Activated gamma-delta T cell (primary cell): Measurements from ENCODE around the gene CXCL13.
"Not testable (repeated sequence)": the region's sequence is repeated elsewhere in the genome, so short reads cannot be mapped to it uniquely, and the experiment has no call there.

Source experiments
- DNase-seq: peaks from one replicate; lab custom pipeline; 2025; lab: John Stamatoyannopoulos, UW

Gene CXCL13

DNA sequence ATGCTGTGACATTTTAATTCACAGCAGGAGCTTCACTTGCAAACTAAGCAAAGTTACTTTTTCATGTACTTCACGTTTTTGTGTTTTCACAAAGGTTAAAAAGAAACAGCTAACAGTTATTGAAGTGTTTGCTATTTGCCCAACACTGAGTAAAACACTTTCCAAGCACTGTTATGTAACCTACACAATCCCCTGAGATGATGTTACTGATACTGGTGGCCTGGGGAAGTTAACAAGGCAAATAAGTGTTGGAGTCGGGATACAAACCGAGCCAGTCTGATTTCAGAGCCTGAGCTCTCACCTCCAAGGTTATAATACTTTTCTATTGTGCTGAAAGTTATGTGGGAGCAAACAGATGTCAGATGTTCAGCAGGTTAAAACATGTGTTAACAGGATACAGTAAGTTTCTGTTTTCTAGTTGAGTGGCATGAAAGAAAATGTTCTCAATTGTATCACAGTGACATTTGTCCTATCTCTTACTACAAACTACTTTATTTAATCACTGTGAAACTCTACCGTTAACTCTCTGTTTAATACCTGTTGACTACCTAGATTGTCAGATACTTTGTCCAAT is 3.9 kb upstream of the CXCL13 start:
- no peak for DNase-seq

DNA sequence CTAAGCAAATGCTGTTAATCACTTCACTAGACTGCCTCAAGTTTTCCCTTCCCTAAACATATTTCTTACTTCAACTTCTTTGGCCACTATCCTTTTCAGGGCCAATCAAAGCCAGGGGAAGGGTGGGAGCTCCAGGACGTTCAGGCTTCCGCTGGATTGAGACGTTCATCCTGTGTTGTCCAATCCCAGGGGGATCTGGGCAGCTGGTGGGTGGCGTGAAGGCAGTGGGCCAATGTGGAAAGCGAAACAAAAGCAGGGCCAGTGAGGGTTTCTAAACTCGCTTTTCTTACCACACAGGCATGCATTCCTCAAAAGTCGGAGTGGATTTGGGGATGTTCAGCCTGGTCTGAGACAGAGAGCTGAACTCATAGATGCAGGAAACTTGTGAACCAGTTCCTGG is 7.6 kb downstream of the CXCL13 start:
- DNase-seq: no peak

DNA sequence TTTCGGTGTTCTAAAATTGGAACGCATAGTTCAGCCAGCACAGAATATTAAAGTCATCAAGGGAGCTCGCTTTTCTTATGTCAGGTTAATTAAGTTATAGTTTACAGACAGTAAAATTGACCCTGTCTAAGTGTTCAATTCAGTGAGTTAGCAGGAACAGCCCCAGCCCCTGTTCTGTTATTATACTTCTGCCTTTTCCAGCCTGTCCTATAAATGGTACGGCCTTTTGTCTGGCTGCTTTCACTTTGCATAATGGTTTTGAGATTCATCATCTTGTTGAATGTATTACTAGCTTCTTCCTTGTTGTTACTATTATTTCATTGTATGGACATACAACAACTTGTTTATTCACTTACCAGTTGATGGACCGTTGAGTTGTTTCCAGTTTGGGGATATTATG is 9.5 kb downstream of the CXCL13 start:
- no peak for DNase-seq

DNA sequence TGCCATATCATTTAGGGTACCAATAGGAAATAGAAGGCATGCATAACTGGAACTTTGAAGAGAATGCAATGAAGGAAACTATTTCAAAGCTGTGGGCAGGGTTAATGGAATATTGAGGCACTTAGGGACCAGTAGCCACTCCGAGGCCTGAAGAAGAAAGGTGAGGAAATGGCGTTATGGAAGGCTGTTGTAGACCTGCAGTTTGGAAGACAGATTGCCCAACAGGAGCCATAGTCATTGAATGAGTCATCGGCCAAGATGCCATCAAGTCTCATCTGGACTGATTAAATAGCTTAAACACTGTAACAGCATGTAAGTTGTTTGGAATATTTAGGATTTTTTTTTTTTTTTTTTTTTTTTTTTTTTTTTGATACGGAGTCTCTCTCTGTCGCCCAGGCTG is 11.6 kb downstream of the CXCL13 start:
- no peak for DNase-seq

DNA sequence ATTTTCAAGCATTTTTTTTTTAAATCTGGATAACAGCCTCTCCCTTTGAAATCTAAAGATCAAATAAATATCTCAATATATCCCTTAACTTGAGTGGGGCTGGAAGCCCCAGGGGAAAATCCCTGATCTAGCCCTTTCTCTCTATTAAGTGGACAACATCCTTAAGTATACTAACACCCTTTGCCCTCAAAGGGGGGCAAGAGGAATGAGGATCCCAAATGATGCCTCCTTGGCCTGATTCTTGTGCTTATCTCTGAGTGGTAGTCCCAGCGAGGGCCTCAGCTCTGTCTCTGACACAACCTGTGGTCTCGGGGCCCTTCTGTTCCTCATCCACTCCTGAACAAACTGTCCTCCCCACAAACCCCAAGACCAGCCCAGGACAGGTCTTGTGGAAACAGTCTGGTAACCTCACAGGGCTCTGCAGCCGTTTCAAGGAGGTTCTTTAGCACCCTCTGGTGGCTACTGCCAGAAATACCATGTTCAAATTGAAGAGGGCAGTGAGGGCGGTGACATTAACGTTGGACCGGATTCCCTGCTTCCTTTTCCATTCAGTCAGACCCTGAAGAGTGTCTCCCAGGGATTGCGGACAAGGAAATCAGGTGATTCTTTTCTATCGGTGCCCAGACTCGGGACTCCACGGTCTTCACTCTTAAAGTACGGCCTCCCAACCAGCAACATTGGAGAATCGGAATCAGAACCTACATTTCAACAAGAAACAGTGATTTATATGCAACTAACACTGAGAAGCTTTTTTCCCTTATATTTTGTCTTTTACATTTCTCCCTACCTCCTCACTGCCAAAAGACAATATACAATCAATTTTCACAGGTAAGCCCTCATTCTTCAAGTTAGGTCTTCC is 13.0 kb downstream of the CXCL13 start:
- DNase-seq: no peak

DNA sequence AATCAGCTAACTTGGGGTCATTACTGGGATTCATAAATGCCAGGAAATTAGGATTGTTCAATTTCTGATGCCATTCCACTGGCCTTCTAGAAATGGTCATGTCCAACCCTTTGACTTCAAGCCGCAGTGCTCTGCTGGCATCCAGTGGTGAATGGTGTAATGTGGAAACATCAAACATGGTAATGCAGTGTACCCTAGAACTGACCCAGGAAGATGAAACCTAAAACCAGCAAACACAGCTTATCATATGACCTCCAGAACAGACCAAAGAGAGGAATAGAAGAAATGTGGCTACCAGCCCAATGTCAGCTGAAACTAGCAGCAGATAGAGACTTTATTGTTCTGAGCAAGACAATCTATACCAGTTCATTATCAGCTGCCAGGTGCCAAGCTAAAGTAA is 13.8 kb downstream of the CXCL13 start:
- DNase-seq: no peak

DNA sequence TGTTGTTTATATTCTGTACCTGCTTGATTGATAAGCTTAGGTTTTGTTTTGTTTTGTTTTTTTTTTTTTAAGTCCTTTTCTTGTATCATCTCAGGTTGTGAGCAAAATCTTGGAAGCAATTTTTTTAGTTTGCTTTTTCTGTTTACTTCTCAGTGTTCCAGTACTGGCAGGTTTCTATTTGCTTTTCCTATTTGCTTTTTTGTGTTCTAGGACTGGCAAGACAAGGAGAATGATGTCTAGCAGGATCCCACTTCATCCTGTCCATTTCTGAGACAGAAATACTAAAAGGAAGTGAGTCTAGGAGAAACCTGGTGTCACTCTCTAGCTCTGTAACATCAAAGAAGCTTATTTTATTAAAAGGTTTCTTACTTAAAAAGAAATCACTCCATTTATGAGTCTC is 15.6 kb downstream of the CXCL13 start:
- no peak for DNase-seq

DNA sequence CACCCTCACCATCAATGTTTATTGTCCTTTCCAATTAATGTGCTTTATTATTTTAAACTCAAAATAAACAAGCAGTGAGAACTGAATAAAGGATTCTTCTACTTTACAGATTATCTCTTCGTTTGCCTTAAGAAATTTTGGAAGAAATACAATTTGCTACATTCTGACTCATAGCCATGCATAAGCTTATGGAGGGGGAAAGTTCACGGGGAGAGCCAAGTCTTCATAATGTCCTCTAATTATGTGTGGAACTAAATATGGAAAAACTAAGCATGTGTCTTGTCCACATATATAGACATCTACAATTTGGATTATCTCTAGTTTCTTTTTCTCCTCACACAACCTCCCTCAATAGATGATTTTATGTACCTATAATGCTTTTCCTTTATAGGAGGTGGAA is 17.5 kb downstream of the CXCL13 start:
- no peak for DNase-seq

DNA sequence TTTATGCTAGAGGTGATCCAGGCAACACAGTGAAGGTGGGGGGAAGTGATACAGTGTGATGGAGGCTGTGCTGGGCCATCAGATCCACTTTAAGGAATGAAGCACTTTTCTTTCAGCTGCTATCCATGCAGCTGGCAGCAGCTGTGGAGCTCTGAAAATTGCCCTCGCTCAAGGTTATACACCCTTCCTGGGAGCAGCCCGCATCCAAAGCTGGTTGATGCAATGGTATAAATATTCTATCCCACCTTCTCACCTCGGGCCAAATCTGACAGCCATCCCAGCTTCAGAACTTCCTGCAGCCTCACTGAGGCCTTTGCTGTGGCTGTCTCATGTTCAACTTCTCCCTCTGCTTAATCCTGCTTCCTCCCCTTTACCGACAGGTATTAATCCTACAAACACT is 18.6 kb downstream of the CXCL13 start:
- no peak for DNase-seq

DNA sequence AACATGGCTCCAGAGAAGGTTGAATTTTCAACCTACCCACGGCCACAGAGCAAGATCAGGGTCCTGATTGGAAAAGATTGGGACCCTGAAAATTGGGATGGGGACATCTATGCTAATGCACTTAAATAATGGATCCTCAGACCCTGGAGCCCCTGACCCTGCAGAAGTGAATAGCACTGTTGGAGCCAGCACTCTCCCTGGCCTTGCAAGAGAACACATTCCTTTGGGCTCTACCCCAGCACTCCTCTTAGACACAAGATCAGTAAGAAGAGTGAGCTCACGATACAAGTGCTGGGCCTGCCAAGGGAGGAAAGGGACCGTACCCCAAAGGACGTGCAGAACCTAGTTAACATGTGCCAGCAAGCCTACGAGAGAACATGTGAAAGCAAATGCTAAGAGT is 19.9 kb downstream of the CXCL13 start:
- DNase-seq: no peak

DNA sequence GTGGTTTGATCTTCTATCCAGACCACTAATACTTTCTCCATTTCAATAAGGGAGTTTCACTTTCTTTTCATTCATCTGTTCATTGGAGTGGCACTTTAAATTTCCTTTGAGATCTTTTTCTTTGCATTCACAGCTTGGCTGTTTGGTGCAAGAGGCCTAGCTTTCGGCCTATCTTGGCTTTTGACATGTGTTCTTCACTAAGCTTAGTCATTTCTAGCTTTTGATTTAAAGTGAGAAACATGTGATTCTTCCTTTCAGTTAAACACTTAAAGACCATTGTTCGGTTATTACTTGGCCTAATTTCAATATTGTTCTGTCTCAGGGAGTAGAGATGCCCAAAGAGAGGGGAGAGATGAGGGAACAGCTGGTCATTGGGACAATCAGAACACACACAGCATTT is 24.3 kb downstream of the CXCL13 start:
- DNase-seq: no peak

DNA sequence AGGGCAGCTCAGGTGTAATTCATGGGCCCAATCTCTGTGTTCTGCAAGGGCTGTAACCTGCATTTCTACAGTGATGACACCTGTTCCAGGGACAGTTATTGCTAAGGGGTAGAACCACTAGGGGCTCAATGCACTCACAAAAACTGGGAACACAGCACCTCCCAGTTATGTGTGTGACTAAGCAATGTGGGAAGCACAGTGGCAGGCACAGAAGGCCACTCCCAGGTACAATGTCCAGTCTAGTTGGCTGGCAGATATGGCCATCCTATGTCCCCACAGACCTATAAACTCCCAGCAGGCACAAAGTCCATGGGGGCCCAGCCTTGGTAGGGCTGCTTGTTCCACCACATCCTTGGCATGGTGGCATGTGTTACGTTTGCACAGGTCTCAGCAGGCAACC is 25.7 kb downstream of the CXCL13 start:
- DNase-seq: no peak

DNA sequence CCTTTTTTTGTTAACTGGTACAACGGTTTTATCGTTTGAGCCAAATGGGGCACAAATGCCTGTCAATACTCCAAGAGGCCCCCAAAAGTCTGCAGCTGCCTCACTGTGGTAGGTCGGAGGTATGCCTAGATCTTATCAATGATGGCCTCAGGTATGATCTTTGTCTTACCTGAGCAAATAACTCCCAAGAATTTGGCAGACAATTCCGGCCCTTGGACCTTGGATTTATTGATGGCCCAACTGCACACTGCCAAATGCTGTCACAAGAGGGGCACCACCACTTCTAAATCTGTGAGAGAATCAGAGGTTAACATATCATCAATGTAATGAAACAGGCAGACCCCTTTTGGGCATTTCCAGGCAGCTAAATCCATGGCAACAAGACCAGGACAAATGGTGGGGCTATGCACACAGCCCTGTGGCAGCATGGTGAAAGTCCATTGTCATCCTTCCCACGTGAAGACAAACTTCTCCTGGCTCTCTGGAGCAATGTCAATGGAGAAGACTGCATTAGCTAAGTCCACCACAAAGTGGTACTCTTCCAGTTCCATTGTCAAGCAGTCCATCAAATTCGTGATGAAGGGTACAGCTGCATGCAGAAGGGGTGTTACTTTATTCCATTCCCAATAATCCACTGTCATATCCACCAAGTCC is 28.6 kb downstream of the CXCL13 start:
- DNase-seq: no peak

DNA sequence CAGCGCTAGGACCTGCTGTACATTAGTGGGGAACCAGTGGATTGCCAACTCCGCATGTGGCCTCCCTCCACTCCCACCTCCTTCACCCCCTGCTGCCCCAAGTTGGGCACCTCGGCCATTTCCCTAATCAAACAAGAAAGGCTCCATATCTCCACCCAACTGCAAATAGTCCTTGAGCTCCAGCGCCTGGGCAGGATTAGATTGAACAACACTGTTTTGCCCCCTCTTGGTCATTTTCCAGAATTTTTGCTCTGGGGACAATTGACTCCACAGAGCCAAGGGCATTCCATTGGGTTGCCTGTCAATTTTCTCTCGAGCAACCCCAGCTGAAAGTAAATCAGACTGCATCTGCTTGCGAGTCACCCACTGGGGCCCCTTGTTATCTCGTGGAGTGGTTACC is 29.6 kb downstream of the CXCL13 start:
- no peak for DNase-seq

DNA sequence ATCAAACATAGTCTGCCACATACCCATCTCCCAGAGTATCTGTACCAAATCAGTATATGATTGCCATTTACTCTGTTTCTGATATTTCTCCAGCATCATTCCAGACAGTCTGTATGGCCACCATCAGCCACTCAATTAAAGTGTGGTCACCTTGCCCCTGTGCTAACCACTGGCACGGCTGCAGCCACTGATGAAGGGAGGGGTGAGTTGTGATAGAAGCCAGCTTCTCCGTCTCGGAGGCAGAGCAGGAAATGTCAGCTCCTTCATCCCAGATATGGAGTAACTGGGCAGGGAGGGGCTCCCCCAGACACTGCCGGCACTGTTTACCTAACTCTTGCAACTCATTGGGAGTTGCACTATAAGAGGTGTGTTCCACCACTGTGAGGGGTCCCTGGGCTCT is 30.3 kb downstream of the CXCL13 start:
- DNase-seq: no peak

DNA sequence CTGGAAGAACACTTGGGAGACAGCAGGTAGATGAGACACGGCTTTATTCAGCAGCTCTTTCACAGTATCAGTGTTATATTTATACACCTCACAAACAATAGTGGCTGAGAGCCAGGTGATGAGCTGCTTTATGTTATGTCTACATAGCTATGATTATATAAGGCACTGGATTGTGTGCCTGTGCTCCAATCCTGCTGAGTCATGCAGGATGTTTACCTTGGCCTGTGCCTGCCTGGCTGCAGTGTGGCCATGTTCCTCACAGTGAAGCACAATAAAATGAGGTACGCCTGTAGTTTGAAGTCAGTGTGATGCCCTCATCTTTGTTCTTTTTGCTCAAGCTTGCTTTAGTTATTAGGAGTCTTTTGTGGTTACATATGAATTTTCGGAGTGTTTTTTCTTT is 31.3 kb downstream of the CXCL13 start:
- DNase-seq: no peak

DNA sequence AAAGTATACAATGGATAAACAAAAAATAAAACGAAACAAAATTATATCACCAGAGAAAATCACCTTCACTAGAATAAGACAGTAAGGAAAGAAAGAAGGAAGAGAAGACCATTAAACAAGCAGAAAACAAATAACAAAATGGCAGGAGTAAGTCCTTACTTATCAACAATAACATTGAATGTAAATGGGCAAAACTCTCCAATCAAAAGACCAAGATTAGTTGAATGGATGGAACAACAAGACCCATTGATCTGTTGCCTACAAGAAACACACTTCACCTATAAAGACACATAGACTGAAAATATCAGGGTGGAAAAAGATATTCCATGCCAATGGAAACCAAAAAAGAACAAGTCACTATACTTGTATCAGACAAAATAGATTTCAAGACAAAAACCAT is 38.4 kb downstream of the CXCL13 start:
- DNase-seq: not testable (repeated sequence)

DNA sequence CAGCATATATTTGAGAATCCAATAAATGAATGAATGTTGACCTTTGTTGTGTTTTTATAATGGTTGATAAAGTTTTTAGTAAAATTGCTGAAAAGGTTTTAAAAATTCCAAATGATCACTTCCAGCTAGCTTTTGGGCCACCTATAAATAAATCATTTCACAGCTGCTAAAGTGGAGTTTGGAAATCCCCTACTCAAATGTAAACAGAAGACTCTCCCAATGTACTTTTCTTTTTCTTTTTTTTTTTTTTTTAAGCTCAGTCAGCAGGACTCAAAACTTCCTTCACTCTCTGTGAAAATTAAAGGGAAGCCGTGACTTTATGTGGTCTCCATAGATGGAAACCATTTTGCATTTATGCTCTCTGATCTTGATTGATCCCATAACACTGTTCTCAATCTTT is 45.2 kb downstream of the CXCL13 start:
- DNase-seq: no peak

DNA sequence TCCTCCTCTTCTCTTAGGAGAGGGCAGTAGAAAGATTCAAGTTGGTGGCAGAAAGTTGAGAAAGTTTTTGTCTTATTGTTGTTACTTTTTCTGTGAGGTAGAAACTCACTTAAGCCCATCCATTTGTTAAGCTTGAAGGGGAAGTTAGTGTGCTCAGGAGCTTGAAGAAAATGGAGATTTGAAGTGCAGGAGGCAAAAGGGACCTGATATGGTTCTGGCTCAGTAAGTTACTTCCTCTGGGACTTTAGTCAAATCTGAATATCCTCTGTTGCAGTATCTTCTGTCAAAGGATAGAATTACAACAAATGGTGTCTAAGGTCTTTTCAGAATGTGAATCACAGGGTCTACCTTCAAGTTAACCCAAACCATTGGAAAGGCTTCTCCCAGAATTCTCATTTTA is 46.2 kb downstream of the CXCL13 start:
- DNase-seq: no peak

DNA sequence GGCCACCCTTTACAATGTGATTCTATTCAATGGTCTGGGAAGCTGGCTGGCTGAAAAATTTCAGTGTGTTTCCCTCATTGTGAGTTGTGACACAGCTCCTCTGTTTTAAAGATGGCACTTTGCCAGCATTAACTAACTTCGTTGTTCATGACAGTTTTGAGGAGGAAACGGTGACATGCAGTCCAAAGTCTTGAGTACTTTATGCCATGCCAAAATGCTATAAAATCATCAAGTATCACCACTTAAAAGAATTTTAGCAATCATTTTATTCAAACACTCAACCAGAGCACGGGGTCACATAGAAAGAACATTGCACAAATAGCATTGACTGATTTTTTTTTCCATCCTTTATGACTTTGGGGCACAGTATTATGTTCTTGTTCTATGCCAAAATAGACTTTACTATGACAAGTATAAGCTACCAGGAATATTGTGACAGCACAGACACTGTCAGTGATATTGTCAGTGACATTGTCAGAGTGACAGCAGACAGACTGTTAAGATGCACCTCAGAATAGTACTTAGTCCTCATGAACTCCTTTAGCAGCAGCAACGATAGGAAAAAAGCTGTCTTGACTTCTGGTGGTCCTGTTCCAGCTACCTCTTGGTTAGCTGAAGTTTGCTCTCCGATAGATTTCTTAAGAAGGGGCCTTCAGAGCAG is 46.7 kb downstream of the CXCL13 start:
- DNase-seq: no peak

DNA sequence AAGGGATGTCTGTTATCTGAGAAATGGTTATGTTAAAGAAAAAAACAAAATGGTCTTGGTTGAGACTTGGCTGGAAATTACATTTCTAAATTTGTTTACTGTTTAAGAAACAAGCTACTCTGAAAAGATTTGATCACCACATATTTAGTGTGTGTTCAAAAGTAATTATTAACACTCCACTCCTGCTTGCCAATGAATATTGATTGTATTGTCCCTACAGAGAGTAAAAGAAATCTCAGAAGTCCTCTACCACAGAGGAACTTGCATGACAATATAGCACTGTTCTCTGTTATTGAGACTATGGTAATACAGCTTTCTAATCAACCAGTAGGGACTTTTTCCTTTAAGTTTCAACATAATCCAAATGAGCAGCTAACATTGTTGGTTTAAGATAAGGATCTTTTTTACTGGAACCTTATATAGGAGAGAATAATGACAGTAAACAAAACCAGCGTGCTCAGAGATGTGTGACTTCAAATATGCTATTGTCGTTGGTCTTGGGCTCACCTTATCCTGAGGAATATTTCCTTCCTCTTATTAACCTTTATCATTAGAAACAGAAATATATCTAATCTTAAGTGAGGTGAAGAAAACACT is 47.6 kb downstream of the CXCL13 start:
- no peak for DNase-seq

DNA sequence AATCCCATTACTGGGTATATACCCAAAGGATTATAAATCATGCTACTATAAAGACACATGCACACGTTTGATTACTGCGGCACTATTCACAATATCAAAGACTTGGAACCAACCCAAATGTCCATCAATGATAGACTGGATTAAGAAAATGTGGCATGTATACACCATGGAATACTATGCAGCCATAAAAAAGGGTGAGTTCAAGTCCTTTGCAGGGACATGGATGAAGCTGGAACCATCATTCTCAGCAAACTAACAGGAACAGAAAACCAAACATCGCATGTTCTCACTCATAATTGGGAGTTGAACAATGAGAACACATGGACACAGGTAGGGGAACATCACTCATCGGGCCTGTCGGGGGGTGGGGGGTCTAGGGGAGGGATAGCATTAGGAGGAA is 54.7 kb downstream of the CXCL13 start:
- DNase-seq: not testable (repeated sequence)
